Esophagus muscularis mucosa (tissue), 4 donors: ENCODE measurements around the gene ZMYND11. TPM values are rescaled to one million over a fixed set of nuclear protein-coding genes. Genes with fewer than 3 reads are reported as not detected.
A peak's percentile ranks its signal among the peaks of the same experiment; 100 is the strongest.

Experiments used
- DNase-seq: peaks from one replicate; pipeline ENCODE4 v3.0.0-alpha.2; 2017; ENCODE audit errors: extremely low spot score
- H3K27ac ChIP-seq, 4 donors: fragments of 200-600 bp; sonication (generic); replicated peaks in 1 of 4; 1 replicate in 3 of 4; 2 replicates in 1 of 4; pipeline ENCODE4 v1.5.1; 2016 to 2019; ENCODE audit warnings: mild to moderate bottlenecking in 1 of 4
- H3K27me3 ChIP-seq, 4 donors: fragments of 200-600 bp; sonication (generic); one replicate each; pipeline versions ENCODE4 v1.5.1 to v1.6.0; 2016 to 2019
- H3K36me3 ChIP-seq, 4 donors: fragments of 200-600 bp; sonication (generic); one replicate each; pipeline ENCODE4 v1.5.1; 2016 to 2019
- H3K4me1 ChIP-seq, 4 donors: fragments of 200-600 bp; sonication (generic); one replicate each; pipeline ENCODE4 v1.5.1; 2016 to 2019
- H3K4me3 ChIP-seq, 4 donors: fragments of 200-600 bp; sonication (generic); 1 replicate in 2 of 4; 2 replicates in 2 of 4; pipeline ENCODE4 v1.5.1; 2016 to 2019; ENCODE audit warnings: mild to moderate bottlenecking in 4 of 4, moderate library complexity in 1 of 4
- H3K9me3 ChIP-seq, 4 donors: fragments of 200-600 bp; sonication (generic); 1 replicate in 3 of 4; 2 replicates in 1 of 4; pipeline ENCODE4 v1.5.1; 2016 to 2019
- EP300 ChIP-seq: sonication (generic); formaldehyde crosslinking; IDR thresholded peaks from one replicate; pipeline ENCODE4 v1.6.1; 2017; ENCODE audit warnings: antibody characterized with exemption
- POLR2A ChIP-seq: fragments of 450-650 bp; IDR thresholded peaks from one replicate; pipeline ENCODE4 v1.6.1; 2017; ENCODE audit warnings: antibody characterized with exemption, moderate library complexity, mild to moderate bottlenecking, low read depth
- POLR2AphosphoS5 ChIP-seq, 2 donors: sonication (generic); formaldehyde crosslinking; IDR thresholded peaks; one replicate each; pipeline ENCODE4 v1.6.1; 2017; ENCODE audit warnings: antibody characterized with exemption in 2 of 2
- WGBS: methylation state at CpG from one replicate; pipeline ENCODE4 v1.1.5; 2018; 5-methylcytosine and 5-hydroxymethylcytosine counted together
- intact Hi-C: fragments of 100-400 bp; cut with DNase I; formaldehyde crosslinking; loops from one replicate; pipeline ENCODE4 v1.15.1; 2023
- total RNA-seq, 4 donors: library from RNA; depleted of rRNA; stranded (reverse); fragments of >200 nt; gene quantifications; one replicate each; pipeline versions ENCODE4 v1.1.0 to v1.2.1, GENCODE V29; 2016
- TF ChIP-seq, protein P1 (sequence below), 3 experiments: fragments of 200-600 bp in 2 of 3; fragments of 450-650 bp in 1 of 3; sonication (generic) in 2 of 3; IDR thresholded peaks; one replicate each; pipeline ENCODE4 v1.5.1; 2017 to 2019; ENCODE audit warnings: antibody characterized with exemption in 3 of 3, mild to moderate bottlenecking in 2 of 3, moderate library complexity in 1 of 3

Gene ZMYND11
- total RNA-seq, 4 donors from 2014 or later, result 132 to 145 (median 139) TPM

DNA sequence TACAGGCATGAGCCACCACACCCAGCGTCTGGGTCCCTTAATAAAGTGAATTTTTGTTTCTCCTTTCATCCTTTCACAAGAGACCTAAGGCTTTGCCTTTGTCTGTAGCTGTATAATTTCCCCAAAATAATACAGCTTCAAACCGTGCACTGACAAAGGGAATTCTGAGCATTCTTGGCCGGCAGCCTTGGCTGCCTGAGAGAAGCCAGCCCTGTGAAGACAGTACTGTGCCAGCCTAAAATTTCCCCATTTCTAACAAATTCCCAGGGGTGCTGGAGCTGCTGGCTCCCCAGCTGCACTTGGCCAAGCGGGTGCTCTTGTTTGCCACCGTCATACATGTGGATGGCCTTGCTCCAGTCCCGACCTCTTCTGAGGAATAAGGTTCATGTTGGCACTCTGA lies 106.2 kb downstream of the ZMYND11 start:
- H3K36me3 ChIP-seq, result peaks cover 8 to 93% (median 37%) of the 10 kb centered on the region in 4 donors
- H3K27me3 ChIP-seq, result no peaks in the 10 kb centered on the region
- H3K4me3 ChIP-seq, result no peak overlapping the region
- H3K4me1 ChIP-seq, result peaks cover 0 to 14% (median 12%) of the 10 kb centered on the region in 4 donors
- WGBS, result 50% methylated on average over 6 of the region's 6 CpGs
- no peak for DNase-seq
- no peaks in the 10 kb centered on the region for H3K9me3 ChIP-seq
- H3K27ac ChIP-seq, result peak overlapping the region in 1 of 4 donors; percentile 25
- no peak for TF ChIP-seq EP300
- no peak for TF ChIP-seq POLR2A
- TF ChIP-seq POLR2AphosphoS5 (IDR thresholded peaks at IDR 0.05), result no peak
- TF ChIP-seq, protein P1, sequence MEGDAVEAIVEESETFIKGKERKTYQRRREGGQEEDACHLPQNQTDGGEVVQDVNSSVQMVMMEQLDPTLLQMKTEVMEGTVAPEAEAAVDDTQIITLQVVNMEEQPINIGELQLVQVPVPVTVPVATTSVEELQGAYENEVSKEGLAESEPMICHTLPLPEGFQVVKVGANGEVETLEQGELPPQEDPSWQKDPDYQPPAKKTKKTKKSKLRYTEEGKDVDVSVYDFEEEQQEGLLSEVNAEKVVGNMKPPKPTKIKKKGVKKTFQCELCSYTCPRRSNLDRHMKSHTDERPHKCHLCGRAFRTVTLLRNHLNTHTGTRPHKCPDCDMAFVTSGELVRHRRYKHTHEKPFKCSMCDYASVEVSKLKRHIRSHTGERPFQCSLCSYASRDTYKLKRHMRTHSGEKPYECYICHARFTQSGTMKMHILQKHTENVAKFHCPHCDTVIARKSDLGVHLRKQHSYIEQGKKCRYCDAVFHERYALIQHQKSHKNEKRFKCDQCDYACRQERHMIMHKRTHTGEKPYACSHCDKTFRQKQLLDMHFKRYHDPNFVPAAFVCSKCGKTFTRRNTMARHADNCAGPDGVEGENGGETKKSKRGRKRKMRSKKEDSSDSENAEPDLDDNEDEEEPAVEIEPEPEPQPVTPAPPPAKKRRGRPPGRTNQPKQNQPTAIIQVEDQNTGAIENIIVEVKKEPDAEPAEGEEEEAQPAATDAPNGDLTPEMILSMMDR (IDR thresholded peaks at IDR 0.05), result no peak
- intact Hi-C loops, result no loop called here

DNA sequence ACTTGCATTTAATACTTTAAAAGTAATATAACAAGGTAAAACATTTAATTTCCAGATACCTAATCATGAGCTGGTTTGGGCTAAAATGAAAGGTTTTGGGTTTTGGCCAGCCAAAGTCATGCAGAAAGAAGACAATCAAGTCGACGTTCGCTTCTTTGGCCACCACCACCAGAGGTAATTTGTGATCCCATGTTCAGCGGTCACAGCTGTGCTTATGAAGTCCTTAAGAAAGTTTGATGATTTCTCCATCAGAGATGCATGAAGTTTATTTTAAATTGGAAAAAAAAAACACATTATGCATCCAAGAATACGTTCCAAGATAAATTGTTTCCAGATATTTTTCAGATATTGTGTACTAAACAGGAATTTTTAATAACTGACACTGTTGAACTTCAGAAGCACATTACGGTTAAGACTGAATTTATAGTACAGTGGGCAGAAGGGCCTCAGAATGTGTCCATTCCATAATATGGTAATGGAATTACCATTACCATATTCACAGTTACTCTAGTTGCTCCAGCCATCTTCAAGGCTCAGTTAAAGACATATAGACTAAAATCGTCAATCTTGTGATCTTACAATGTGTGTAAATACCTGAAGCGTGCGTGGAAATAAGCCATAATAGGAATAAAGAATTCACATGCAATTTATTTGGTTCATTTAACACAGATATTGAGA lies 106.8 kb downstream of the ZMYND11 start:
- Histone ChIP-seq H3K36me3 (peaks cover 14 to 94% (median 41%) of the 10 kb centered on the region in 4 donors), H3K4me3 (no peak overlapping the region), H3K27me3 (no peaks in the 10 kb centered on the region), H3K27ac (no peak overlapping the region), H3K9me3 (no peaks in the 10 kb centered on the region), H3K4me1 (peaks cover 0 to 14% (median 12%) of the 10 kb centered on the region in 4 donors)
- no peak for DNase-seq
- 79% methylated on average over 9 of the region's 9 CpGs for WGBS
- TF ChIP-seq EP300 (no peak), POLR2A (no peak), POLR2AphosphoS5 (IDR thresholded peaks at IDR 0.05) (no peak)
- TF ChIP-seq, protein P1 (IDR thresholded peaks at IDR 0.05), result no peak
- intact Hi-C loops, result no loop called here

DNA sequence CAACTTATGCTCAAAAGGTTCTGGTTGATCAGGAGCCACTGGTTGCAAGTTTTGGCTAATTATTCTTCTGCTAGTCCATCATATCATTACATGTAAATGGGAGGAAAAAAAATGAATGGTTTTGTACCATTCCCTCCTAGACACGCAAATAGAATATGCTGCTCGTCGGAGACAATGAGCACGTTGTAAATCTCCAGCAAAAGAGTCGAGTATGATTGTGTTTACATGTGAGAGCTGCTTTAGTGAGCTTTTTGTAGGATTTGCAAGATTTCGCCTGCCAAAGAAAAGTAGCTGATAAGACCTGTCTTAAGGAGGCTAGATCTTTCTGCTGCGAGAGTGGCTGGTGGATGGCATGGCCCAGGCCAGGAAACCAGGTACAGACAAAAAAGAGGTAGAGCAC lies 109.0 kb downstream of the ZMYND11 start:
- H3K27ac ChIP-seq, result no peak overlapping the region
- intact Hi-C loops, result no loop called here
- DNase-seq, result no peak
- H3K27me3 ChIP-seq, result no peaks in the 10 kb centered on the region
- TF ChIP-seq, protein P1 (IDR thresholded peaks at IDR 0.05), result no peak
- TF ChIP-seq EP300 (no peak), POLR2AphosphoS5 (IDR thresholded peaks at IDR 0.05) (no peak), POLR2A (no peak)
- peaks cover 0 to 14% (median 12%) of the 10 kb centered on the region in 4 donors for H3K4me1 ChIP-seq
- peaks cover 32 to 94% (median 52%) of the 10 kb centered on the region in 4 donors for H3K36me3 ChIP-seq
- 82% methylated on average over 7 of the region's 7 CpGs for WGBS
- H3K9me3 ChIP-seq, result no peaks in the 10 kb centered on the region
- no peak overlapping the region for H3K4me3 ChIP-seq

DNA sequence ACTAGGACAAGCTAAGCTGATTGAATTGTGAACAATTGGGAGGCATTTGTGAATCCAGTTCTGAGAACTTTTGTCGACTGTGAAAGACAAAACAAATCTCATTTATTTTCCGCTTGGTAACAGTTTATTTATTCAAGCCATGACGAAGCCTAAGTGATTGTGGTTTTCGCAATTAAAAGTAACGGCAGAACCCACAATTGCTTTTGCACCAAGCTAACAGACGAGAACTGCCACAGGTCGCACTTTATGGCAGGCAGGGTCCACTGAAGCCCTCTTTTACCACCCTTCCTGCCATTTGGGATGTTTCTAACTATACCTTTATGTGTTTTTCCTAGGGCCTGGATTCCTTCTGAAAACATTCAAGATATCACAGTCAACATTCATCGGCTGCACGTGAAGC lies 111.2 kb downstream of the ZMYND11 start:
- TF ChIP-seq, protein P1 (IDR thresholded peaks at IDR 0.05), result no peak
- TF ChIP-seq POLR2AphosphoS5 (IDR thresholded peaks at IDR 0.05) (no peak), POLR2A (no peak), EP300 (no peak)
- Histone ChIP-seq H3K9me3 (no peaks in the 10 kb centered on the region), H3K4me1 (peaks cover 0 to 8% (median 6%) of the 10 kb centered on the region in 4 donors), H3K27ac (no peak overlapping the region), H3K27me3 (no peaks in the 10 kb centered on the region), H3K4me3 (no peak overlapping the region), H3K36me3 (peaks cover 29 to 96% (median 64%) of the 10 kb centered on the region in 4 donors)
- WGBS, result 95% methylated on average over 9 of the region's 9 CpGs
- no peak for DNase-seq
- intact Hi-C loops, result no loop called here

DNA sequence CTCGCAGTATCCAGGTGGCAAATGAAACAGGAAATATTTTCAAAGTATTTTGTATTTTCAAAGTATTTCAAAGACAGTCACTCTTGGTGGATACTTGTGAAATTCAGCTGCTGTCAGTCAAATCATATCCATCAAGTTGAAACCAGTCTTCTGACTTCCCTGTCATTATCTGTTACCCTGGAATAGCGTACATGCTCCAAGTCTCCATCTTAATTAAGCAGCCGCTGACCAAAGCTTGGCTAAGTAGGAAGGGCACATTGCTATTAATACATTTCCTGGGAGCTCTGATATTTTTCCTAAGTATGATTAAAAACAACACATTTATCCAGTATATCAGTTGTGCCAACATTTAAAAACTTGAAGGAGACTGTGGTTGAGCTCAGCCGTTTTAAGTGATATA lies 112.2 kb downstream of the ZMYND11 start:
- Histone ChIP-seq H3K9me3 (no peaks in the 10 kb centered on the region), H3K4me1 (no peaks in the 10 kb centered on the region), H3K27ac (no peak overlapping the region), H3K27me3 (no peaks in the 10 kb centered on the region), H3K4me3 (no peak overlapping the region), H3K36me3 (peaks cover 35 to 96% (median 71%) of the 10 kb centered on the region in 4 donors)
- no peak for DNase-seq
- intact Hi-C loops, result no loop called here
- WGBS, result 89% methylated on average over 4 of the region's 4 CpGs
- TF ChIP-seq EP300, result no peak
- TF ChIP-seq, protein P1 (IDR thresholded peaks at IDR 0.05), result no peak
- TF ChIP-seq POLR2AphosphoS5 (IDR thresholded peaks at IDR 0.05), result no peak
- no peak for TF ChIP-seq POLR2A
